Sciatic nerve (tissue), 2 donors: ENCODE measurements around the gene TMEM186. TPM values are rescaled to one million over a fixed set of nuclear protein-coding genes. Genes with fewer than 3 reads are reported as not detected.
"Not testable (repeated sequence)": the region's sequence is repeated elsewhere in the genome, so short reads cannot be mapped to it uniquely, and the experiment has no call there.

Source experiments
- ATAC-seq: fragments of 200-7000 bp; cut with Tn5 transposase; one replicate; pipeline ENCODE4 v1.9.1; 2020; ENCODE audit warnings: mild to moderate bottlenecking, moderate library complexity
- DNase-seq: peaks from one replicate; pipeline ENCODE4 v3.0.0-alpha.2; 2020; ENCODE audit warnings: low spot score
- intact Hi-C: fragments of 100-400 bp; cut with DNase I; formaldehyde crosslinking; loops from one replicate; pipeline ENCODE4 v1.14.2; 2022
- total RNA-seq: library from RNA; stranded (reverse); fragmentation: NEBNext Ultra II Directional; extraction: Animal tissue kit (Norgen Biotek cat#: 25700); gene quantifications from one replicate; pipeline ENCODE4 v1.2.1, GENCODE V29; 2021
- donor health status: DM: no; HTN: no; CAD: no.
- donor health status: DM: no; HTN: no; CAD: no.

The TMEM186 gene
- total RNA-seq, 1 donor from 2014 or later, result 8.1 TPM

- DNase-seq (no peak), ATAC-seq (no peak)
- intact Hi-C loops, result no loop called here
Measured at GRCh38 chr16:8816967-8817655, 19.7 kb upstream of the TMEM186 start.

GRCh38 chr16:8814095-8814806 is 16.8 kb upstream of the TMEM186 start:
- intact Hi-C loops, result no loop called here
- DNase-seq (no peak), ATAC-seq (no peak)

- ATAC-seq (no peak), DNase-seq (no peak)
- intact Hi-C loops, result no loop called here
Measured at GRCh38 chr16:8812162-8812843, 14.9 kb upstream of the TMEM186 start.

GRCh38 chr16:8808613-8809353 is 11.3 kb upstream of the TMEM186 start:
- intact Hi-C loops, result no loop called here
- DNase-seq (no peak), ATAC-seq (no peak)

- DNase-seq, result no peak
- intact Hi-C loops, result no loop called here
- no peak for ATAC-seq
Measured at GRCh38 chr16:8808009-8808408, 10.6 kb upstream of the TMEM186 start.

- intact Hi-C loops, result no loop called here
- ATAC-seq, result no peak
- no peak for DNase-seq
Measured at GRCh38 chr16:8807189-8807588, 9.8 kb upstream of the TMEM186 start.

- ATAC-seq (no peak), DNase-seq (no peak)
- intact Hi-C loops, result no loop called here
Measured at GRCh38 chr16:8806272-8806983, 9.0 kb upstream of the TMEM186 start.

GRCh38 chr16:8804313-8804712 is 6.9 kb upstream of the TMEM186 start:
- intact Hi-C loops, result no loop called here

GRCh38 chr16:8803733-8804132 is 6.3 kb upstream of the TMEM186 start:
- ATAC-seq, DNase-seq, intact Hi-C loops: not testable (repeated sequence)

More at GRCh38 chr16:8804313-8804712, 6.9 kb upstream of the TMEM186 start:
- no peak for DNase-seq
- no peak for ATAC-seq

- ATAC-seq (no peak), DNase-seq (no peak)
- intact Hi-C loops, result no loop called here
Measured at GRCh38 chr16:8801701-8802100, 4.3 kb upstream of the TMEM186 start.

- intact Hi-C loops, result loop anchor here (10.0 kb wide), 1 partner anchor 76 kb away; no protein-coding TSS in a partner anchor
- no peak for ATAC-seq
Measured at GRCh38 chr16:8798535-8799157, 1.2 kb upstream of the TMEM186 start.

GRCh38 chr16:8798174-8798527 is 712 bp upstream of the TMEM186 start:
- intact Hi-C loops, result loop anchor here (10.0 kb wide), 1 partner anchor 77 kb away; no protein-coding TSS in a partner anchor
- DNase-seq, result no peak
- no peak for ATAC-seq

More at GRCh38 chr16:8798535-8799157, 1.2 kb upstream of the TMEM186 start:
- no peak for DNase-seq

GRCh38 chr16:8796469-8797363 is 723 bp downstream of the TMEM186 start:
- no peak for ATAC-seq
- intact Hi-C loops, result loop anchor here (10.0 kb wide), 1 partner anchor 78 kb away; no protein-coding TSS in a partner anchor
- DNase-seq, result no peak

GRCh38 chr16:8795818-8796217 is 1.6 kb downstream of the TMEM186 start:
- intact Hi-C loops, result loop anchor here (10.0 kb wide), 1 partner anchor 79 kb away; no protein-coding TSS in a partner anchor
- DNase-seq (no peak), ATAC-seq (no peak)

GRCh38 chr16:8795091-8795490 is 2.3 kb downstream of the TMEM186 start:
- intact Hi-C loops, result loop anchor here (10.0 kb wide), 1 partner anchor 80 kb away; no protein-coding TSS in a partner anchor
- ATAC-seq, result no peak

GRCh38 chr16:8788578-8789172 is 8.8 kb downstream of the TMEM186 start:
- no peak for ATAC-seq
- no peak for DNase-seq
- intact Hi-C loops, result loop anchor here (10.0 kb wide), 1 partner anchor 114 kb away; the partner anchor contains the start of gene ABAT

More at GRCh38 chr16:8795091-8795490, 2.3 kb downstream of the TMEM186 start:
- DNase-seq, result no peak
